HepG2 (cell line): Measurements from ENCODE around the gene CTNNBL1. TPM values are rescaled to one million over a fixed set of nuclear protein-coding genes. Genes with fewer than 3 reads are reported as not detected.

ENCODE experiments used
- ATAC-seq: fragments of 200-7000 bp; cut with Tn5 transposase; 3 replicates; pipeline ENCODE4 v1.9.1; 2020; ENCODE audit warnings: mild to moderate bottlenecking, moderate library complexity
- BruUV-seq: library from RNA; stranded (reverse); fragments of 400-500 nt; replicated peaks from 2 replicates; lab custom pipeline; 2021; lab: Mats Ljungman, UMichigan
- CTCF ChIA-PET: fragments of 300-600 bp; formaldehyde crosslinking; extraction: SDS; loops from one replicate; lab custom pipeline; 2021; ENCODE audit warnings: low total read pairs, inconsistent platforms, low intra/inter-chr PET ratio; lab: Yijun Ruan, JAX
- POLR2A ChIA-PET: fragments of 350-600 bp; sonication (Branson Sonifier 250); formaldehyde crosslinking; loops from one replicate; lab custom pipeline; 2020; ENCODE audit warnings: antibody characterized with exemption, inconsistent platforms; lab: Yijun Ruan, JAX
- DNase-seq: peaks from one replicate; pipeline ENCODE4 v3.0.0-alpha.2; 2015; ENCODE audit warnings: low spot score
- FAIRE-seq: peaks from 3 replicates; lab custom pipeline; 2011; peaks lifted over from hg19 to GRCh38; lab: Jason Lieb, UNC
- H2AFZ ChIP-seq: one replicate; pipeline ENCODE4 v1.6.1; 2011; ENCODE audit warnings: low read length, inconsistent platforms
- H3K27ac ChIP-seq: fragments of 300-600 bp; 3 replicates; pipeline ENCODE4 v1.8.0; 2011; ENCODE audit warnings: mixed run types, mild to moderate bottlenecking, mixed read lengths, low read length, inconsistent platforms; ENCODE audit not compliant: insufficient read depth; ENCODE audit errors: extremely low read length
- H3K27me3 ChIP-seq, 2 experiments: fragments of 200-600 bp in 1 of 2; 2 replicates in 1 of 2; 3 replicates in 1 of 2; pipeline versions ENCODE4 v1.6.0 to v1.8.0; 2011; ENCODE audit warnings: low read length in 2 of 2, mild to moderate bottlenecking in 2 of 2, moderate library complexity in 2 of 2, inconsistent platforms in 1 of 2; ENCODE audit not compliant: insufficient read depth in 2 of 2, control insufficient read depth in 1 of 2
- H3K36me3 ChIP-seq, 2 experiments: fragments of 200-600 bp in 1 of 2; replicated peaks in 1 of 2; 2 replicates in 1 of 2; 3 replicates in 1 of 2; pipeline versions ENCODE4 v1.5.1 to v1.8.0; 2011; ENCODE audit warnings: low read length in 2 of 2, inconsistent platforms in 1 of 2; ENCODE audit not compliant: insufficient read depth in 2 of 2, control insufficient read depth in 1 of 2
- H3K4me1 ChIP-seq: 2 replicates; pipeline ENCODE4 v1.5.1; 2012; ENCODE audit warnings: low read length, inconsistent platforms; ENCODE audit not compliant: insufficient read depth
- H3K4me2 ChIP-seq: 2 replicates; pipeline ENCODE4 v1.6.0; 2011; ENCODE audit warnings: low read depth, low read length, inconsistent platforms
- H3K4me3 ChIP-seq, 3 experiments: fragments of 200-600 bp in 1 of 3; sonication (generic), shearing (Covaris generic) in 1 of 3; replicated peaks in 1 of 3; 2 replicates each; pipeline ENCODE4 v1.5.1; 2011 to 2016; ENCODE audit warnings: low read length in 3 of 3, inconsistent platforms in 2 of 3, low read depth in 2 of 3, mild to moderate bottlenecking in 2 of 3, control low read depth in 1 of 3, mixed read lengths in 1 of 3; ENCODE audit not compliant: insufficient read depth in 1 of 3
- H3K79me2 ChIP-seq: one replicate; pipeline ENCODE4 v1.6.1; 2011; ENCODE audit warnings: low read length, inconsistent platforms; ENCODE audit not compliant: insufficient read depth
- H3K9ac ChIP-seq: 2 replicates; pipeline ENCODE4 v1.6.0; 2011; ENCODE audit warnings: mild to moderate bottlenecking, low read depth, low read length, inconsistent platforms; ENCODE audit not compliant: insufficient read depth
- H3K9me3 ChIP-seq: 2 replicates; pipeline ENCODE4 v1.5.1; 2012; ENCODE audit warnings: mild to moderate bottlenecking, low read length
- H4K20me1 ChIP-seq: 2 replicates; pipeline ENCODE4 v1.6.0; 2011; ENCODE audit warnings: inconsistent platforms, mild to moderate bottlenecking, low read length, moderate library complexity; ENCODE audit not compliant: insufficient read depth
- AKNA ChIP-seq: sonication (generic); formaldehyde crosslinking; IDR thresholded peaks from 2 replicates; pipeline ENCODE4 v1.4.0; 2020; ENCODE audit warnings: missing genetic modification reagents, borderline replicate concordance
- ETS1 ChIP-seq: sonication (generic); formaldehyde crosslinking; IDR thresholded peaks from 2 replicates; pipeline ENCODE4 v1.4.0; 2020; ENCODE audit warnings: missing genetic modification reagents
- FOSL2 ChIP-seq: sonication (generic); formaldehyde crosslinking; IDR thresholded peaks from 2 replicates; pipeline ENCODE4 v1.4.0; 2020; ENCODE audit warnings: missing genetic modification reagents
- HOXA9 ChIP-seq: sonication (generic); formaldehyde crosslinking; IDR thresholded peaks from 2 replicates; pipeline ENCODE4 v1.8.1; 2022; ENCODE audit warnings: missing genetic modification reagents, mild to moderate bottlenecking, moderate library complexity, borderline replicate concordance
- ISL2 ChIP-seq: sonication (generic); formaldehyde crosslinking; IDR thresholded peaks from 2 replicates; pipeline ENCODE4 v1.5.0; 2020; ENCODE audit warnings: missing genetic modification reagents
- KDM6A ChIP-seq: IDR thresholded peaks from 2 replicates; pipeline ENCODE4 v1.6.1; 2016; ENCODE audit warnings: low read depth
- KLF12 ChIP-seq: sonication (generic); formaldehyde crosslinking; IDR thresholded peaks from 2 replicates; pipeline ENCODE4 v1.4.0; 2020; ENCODE audit warnings: missing genetic modification reagents, borderline replicate concordance
- MTF1 ChIP-seq: sonication (generic); formaldehyde crosslinking; IDR thresholded peaks from 2 replicates; pipeline ENCODE4 v1.5.0; 2020; ENCODE audit warnings: missing genetic modification reagents
- TFE3 ChIP-seq: IDR thresholded peaks from 2 replicates; pipeline ENCODE4 v1.6.1; 2016
- TP53 ChIP-seq: sonication (generic); formaldehyde crosslinking; conservative IDR thresholded peaks from 2 replicates; pipeline ENCODE4 v1.4.0; 2020; ENCODE audit warnings: missing genetic modification reagents
- ZNF580 ChIP-seq: IDR thresholded peaks from 2 replicates; pipeline ENCODE4 v1.6.1; 2016; ENCODE audit warnings: low read depth, borderline replicate concordance
- WGBS: methylation state at CpG from one replicate; pipeline ENCODE4 v1.1.6; 2017; ENCODE audit warnings: low lambda C conversion rate; 5-methylcytosine and 5-hydroxymethylcytosine counted together
- in situ Hi-C: cut with HindIII; loops from 2 replicates; pipeline ENCODE4 v1.10.0; 2017; ENCODE audit warnings: low pct_unique_long_range_greater_than_20kb; ENCODE audit not compliant: extremely low pct_ligation_motif_present
- intact Hi-C: fragments of 100-400 bp; cut with micrococcal nuclease; formaldehyde crosslinking; loops from one replicate; pipeline ENCODE4 v1.10.0; 2022; ENCODE audit not compliant: unreplicated experiment
- polyA plus RNA-seq, 8 experiments: library from polyadenylated mRNA; depleted of rRNA in 3 of 8; stranded (reverse) in 7 of 8; unstranded in 1 of 8; fragments of >200 nt; fragmentation: Illumina TruSeq in 4 of 8; extraction: Trizol in 4 of 8; gene quantifications; 2 replicates each; pipeline versions ENCODE4 v1.2.1 to v1.2.3, GENCODE V29; 2011 to 2016; ENCODE audit warnings: low read depth in 4 of 8, missing spikeins in 1 of 8, mixed read lengths in 1 of 8; ENCODE audit not compliant: insufficient read depth in 1 of 8
- total RNA-seq, 5 experiments: library from RNA; depleted of rRNA; stranded (reverse); fragments of >200 nt; fragmentation: Illumina TruSeq; extraction: Trizol; gene quantifications; 2 replicates each; pipeline ENCODE4 v1.2.3, GENCODE V29; 2016; ENCODE audit warnings: low read depth in 1 of 5

CTNNBL1 gene
- total and polyA plus RNA-seq, 2 of the 13 experiments (the other 11 are each of a cell fraction or from before 2014, with no cell fraction given) = 49.3 to 94.6 TPM

GRCh38 chr20:37762716-37763485 lies 69.1 kb downstream of the CTNNBL1 start:
- WGBS = 96% methylated on average over 4 of the region's 4 CpGs
- Histone ChIP-seq H3K4me2 (no peak overlapping the region), H3K79me2 (no peaks in the 10 kb centered on the region), H3K9me3 (no peaks in the 10 kb centered on the region), H3K4me3 (no peak overlapping the region), H4K20me1 (no peaks in the 10 kb centered on the region), H2AFZ (no peak overlapping the region), H3K27me3 (no peaks in the 10 kb centered on the region), H3K27ac (no peak overlapping the region), H3K4me1 (peaks cover 10% of the 10 kb centered on the region), H3K36me3 (peaks cover 9 to 39% of the 10 kb centered on the region in 2 experiments; a peak in 4 of 5 replicates), H3K9ac (no peak overlapping the region)
- in situ Hi-C loops = no loop called here
- ATAC-seq = no peak
- BruUV-seq = no TSS peak
- POLR2A ChIA-PET = no interaction called here
- CTCF ChIA-PET = no interaction called here
- intact Hi-C loops = no loop called here
- DNase-seq = no peak
- FAIRE-seq = no peak
- TF ChIP-seq TFE3 (CRISPR knock-in tag) (no peak), ISL2 (CRISPR knock-in tag) (no peak), TP53 (CRISPR knock-in tag) (no peak), FOSL2 (CRISPR knock-in tag) (no peak), ETS1 (CRISPR knock-in tag) (no peak), KDM6A (CRISPR knock-in tag) (no peak), HOXA9 (CRISPR knock-in tag) (no peak), MTF1 (CRISPR knock-in tag) (no peak), AKNA (no peak), ZNF580 (CRISPR knock-in tag) (no peak), KLF12 (CRISPR knock-in tag) (no peak)
- TF ChIP-seq, all 625 proteins: peak for 0
